Activated CD4-positive, alpha-beta T cell treated with anti-CD3 and anti-CD28 coated beads, Interleukin-2, amount 10 ng/mL, durations not matched to agents 7 days and 5 days (primary cell): Measurements from ENCODE around the gene SPEF2. TPM values are rescaled to one million over a fixed set of nuclear protein-coding genes. Genes with fewer than 3 reads are reported as not detected.

Experiments used
- CTCF ChIA-PET: fragments of 350-600 bp; sonication (Branson Sonifier 250); formaldehyde crosslinking; loops from one replicate; lab custom pipeline; 2021; ENCODE audit warnings: antibody characterized with exemption; lab: Charles Lee
- POLR2A ChIA-PET: fragments of 350-600 bp; sonication (Branson Sonifier 250); formaldehyde crosslinking; loops from one replicate; lab custom pipeline; 2021; ENCODE audit warnings: antibody characterized with exemption; lab: Charles Lee
- DNase-seq: peaks from one replicate; pipeline ENCODE4 v3.0.0-alpha.2; 2020
- H3K27ac Mint-ChIP-seq: one replicate; pipeline ENCODE4 v1.8.0; 2021; ENCODE audit warnings: mild to moderate bottlenecking, moderate library complexity, mixed read lengths
- H3K27me3 Mint-ChIP-seq: one replicate; pipeline ENCODE4 v1.8.0; 2021; ENCODE audit warnings: mixed read lengths
- H3K36me3 Mint-ChIP-seq: one replicate; pipeline ENCODE4 v1.8.0; 2021; ENCODE audit warnings: low read depth, mixed read lengths
- H3K4me1 Mint-ChIP-seq: one replicate; pipeline ENCODE4 v1.8.0; 2021; ENCODE audit warnings: mixed read lengths
- H3K4me3 Mint-ChIP-seq: one replicate; pipeline ENCODE4 v1.8.0; 2021; ENCODE audit warnings: mild to moderate bottlenecking, moderate library complexity, mixed read lengths
- H3K9me3 Mint-ChIP-seq: one replicate; pipeline ENCODE4 v1.8.0; 2021; ENCODE audit warnings: mixed read lengths
- total RNA-seq, 2 experiments: library from RNA; stranded (reverse); gene quantifications; one replicate each; pipeline ENCODE4 v1.2.3, GENCODE V29; 2021

The SPEF2 gene
- total RNA-seq, 2 experiments from 2014 or later: 5.9 to 9.1 TPM

GRCh38 chr5:35862126-35862525 is 244.5 kb downstream of the SPEF2 start:
- Mint-ChIP-seq H3K4me3 (peak overlapping the region; percentile 88), H3K9me3 (peaks cover 10% of the 10 kb centered on the region), H3K4me1 (peaks cover 63% of the 10 kb centered on the region), H3K27ac (peak overlapping the region; percentile 89), H3K27me3 (no peaks in the 10 kb centered on the region), H3K36me3 (peaks cover 91% of the 10 kb centered on the region)
- ChIA-PET CTCF (interaction anchor here (0.9 to 2.3 kb wide), 6 partner anchors 11 to 245 kb away, joined by 3 to 10 read pairs (median 4); partner anchors contain the start of gene SPEF2), POLR2A (interaction anchor here (0.6 to 0.7 kb wide), 2 partner anchors 40 to 111 kb away, joined by 3 to 6 read pairs; no protein-coding TSS in a partner anchor)
- no peak for DNase-seq

GRCh38 chr5:35863159-35863558 is 245.5 kb downstream of the SPEF2 start:
- ChIA-PET POLR2A (no interaction called here), CTCF (interaction anchor here (0.7 to 2.3 kb wide), 11 partner anchors 10 to 246 kb away, joined by 3 to 10 read pairs (median 4); partner anchors contain the start of gene SPEF2)
- DNase-seq: peak; percentile 36
- peaks cover 10% of the 10 kb centered on the region for H3K9me3 Mint-ChIP-seq
- H3K27me3 Mint-ChIP-seq: no peaks in the 10 kb centered on the region
- peak overlapping the region; percentile 72 for H3K27ac Mint-ChIP-seq
- peak overlapping the region; percentile 88 for H3K4me3 Mint-ChIP-seq
- H3K4me1 Mint-ChIP-seq: peaks cover 72% of the 10 kb centered on the region
- peaks cover 91% of the 10 kb centered on the region for H3K36me3 Mint-ChIP-seq

Other genes starting within 250 kb of the SPEF2 start
- gene IL7R, start 239.0 kb downstream of the SPEF2 start, total RNA-seq: 100 to 1,000 TPM; 451 to 533 TPM